HS-27A (cell line): ENCODE measurements around the gene STPG3.

Experiments
- DNase-seq: peaks from one replicate; pipeline ENCODE4 v3.0.0-alpha.2; 2012; ENCODE audit warnings: low read depth, missing footprints

The STPG3 gene

GRCh38 chr9:137222190-137223077, 28.7 kb upstream of the STPG3 start, which contains the start of gene RNF208:
Gene RNF208 (minus strand): TSS chr9:137222240. CDS start chr9:137221212, 1,028 bp downstream.
- DNase-seq = no peak

GRCh38 chr9:137223078-137223970, 27.8 kb upstream of the STPG3 start:
- peak; percentile 87 for DNase-seq

GRCh38 chr9:137224830-137225694, 26.0 kb upstream of the STPG3 start, which contains the start of gene CYSRT1:
Gene CYSRT1 (plus strand): TSS chr9:137225174. CDS start chr9:137225622, 448 bp downstream.
- DNase-seq = no peak

GRCh38 chr9:137225699-137226331, 25.3 kb upstream of the STPG3 start:
- DNase-seq = no peak

- DNase-seq = no peak
These were observed 24.6 kb upstream of the STPG3 start for GRCh38 chr9:137226338-137227053.

- DNase-seq = no peak
These were observed 23.8 kb upstream of the STPG3 start, which contains the start of gene RNF224 for GRCh38 chr9:137227054-137227852. Gene RNF224 (plus strand): TSS chr9:137227502. CDS start chr9:137228336, 834 bp downstream.

GRCh38 chr9:137227853-137228505, 23.1 kb upstream of the STPG3 start:
- DNase-seq = no peak

- DNase-seq = no peak
These were observed 22.5 kb upstream of the STPG3 start for GRCh38 chr9:137228506-137228967.

GRCh38 chr9:137228968-137229896, 21.9 kb upstream of the STPG3 start:
- DNase-seq = no peak

GRCh38 chr9:137229903-137230704, 21.0 kb upstream of the STPG3 start:
- no peak for DNase-seq

- DNase-seq = no peak
These were observed 20.2 kb upstream of the STPG3 start, which contains the start of gene SLC34A3 for GRCh38 chr9:137230705-137231371. Gene SLC34A3 (plus strand): TSS chr9:137230901. CDS start chr9:137231703, 802 bp downstream.

GRCh38 chr9:137231372-137232039, 19.6 kb upstream of the STPG3 start:
- no peak for DNase-seq

- no peak for DNase-seq
These were observed 19.0 kb upstream of the STPG3 start for GRCh38 chr9:137232101-137232500.

- no peak for DNase-seq
These were observed 18.6 kb upstream of the STPG3 start for GRCh38 chr9:137232510-137232909.

GRCh38 chr9:137233143-137233980, 17.7 kb upstream of the STPG3 start:
- DNase-seq = no peak
